GM21529 (cell line): ENCODE data around the gene DNTTIP2.
"Not testable (repeated sequence)": the region's sequence is repeated elsewhere in the genome, so short reads cannot be mapped to it uniquely, and the experiment has no call there.

ENCODE experiments used
- ATAC-seq: cut with Tn5 transposase; IDR thresholded peaks from one replicate; pipeline ENCODE4 v1.9.1; 2021; ENCODE audit not compliant: unreplicated experiment

Gene DNTTIP2

DNA sequence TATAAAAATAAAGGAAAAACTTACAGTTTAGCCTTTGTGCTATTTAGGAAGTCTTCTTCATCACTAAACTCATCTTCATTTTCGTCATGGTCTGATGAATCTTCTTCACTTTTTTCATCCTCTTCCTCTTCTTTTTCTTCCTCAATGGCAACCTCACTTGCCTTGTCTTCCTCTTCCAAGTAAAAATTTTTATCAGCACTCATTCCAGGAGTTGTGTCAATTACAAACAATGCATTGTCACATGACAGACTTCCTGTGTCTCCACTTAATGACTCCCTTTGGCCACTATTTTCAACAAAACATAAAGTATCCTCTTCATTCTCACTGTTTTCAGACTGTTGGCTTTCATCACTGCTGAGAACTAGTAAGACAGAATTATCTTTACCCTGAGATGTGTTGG is 2.8 kb downstream of the DNTTIP2 start:
- no peak for ATAC-seq

GRCh38 chr1:93874025-93874651 is 4.9 kb downstream of the DNTTIP2 start:
- no peak for ATAC-seq

DNA sequence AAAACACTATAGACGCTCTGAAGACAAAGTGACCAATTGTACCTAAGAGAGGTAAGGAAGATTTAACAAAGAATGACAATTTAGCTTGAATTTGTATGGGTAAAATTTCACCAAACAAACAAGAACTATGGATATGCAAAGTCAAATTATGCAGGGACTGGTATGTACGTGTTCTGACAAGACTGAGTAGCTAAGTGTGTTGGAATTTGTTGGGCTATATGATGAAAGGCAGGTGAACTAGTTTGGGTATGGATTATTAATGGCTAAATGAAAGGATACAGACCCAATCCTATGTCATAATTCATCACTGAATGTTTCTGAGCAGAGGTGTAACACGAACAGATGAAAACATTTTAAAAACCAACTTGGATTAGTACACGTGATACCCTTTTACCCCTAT is 7.6 kb downstream of the DNTTIP2 start:
- no peak for ATAC-seq

DNA sequence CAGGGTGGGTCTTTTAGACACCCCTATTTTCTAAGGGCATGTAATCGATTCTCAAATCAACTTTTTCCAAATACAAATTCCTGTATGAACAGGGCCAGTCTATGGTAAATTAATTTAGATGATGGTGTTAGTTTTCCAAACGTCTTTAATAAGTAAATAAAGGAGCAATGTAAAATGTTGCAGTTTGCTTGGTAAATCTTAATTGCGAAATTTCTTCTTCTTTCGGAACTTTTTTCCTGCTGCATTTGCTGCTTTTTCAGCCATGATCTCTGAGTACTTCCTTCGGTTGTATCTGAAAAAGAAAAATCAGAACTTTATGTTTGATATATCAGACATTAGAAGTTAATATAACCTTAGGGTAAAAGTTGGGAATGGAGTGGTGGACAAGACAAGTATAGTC is 9.4 kb downstream of the DNTTIP2 start:
- ATAC-seq, result no peak

DNA sequence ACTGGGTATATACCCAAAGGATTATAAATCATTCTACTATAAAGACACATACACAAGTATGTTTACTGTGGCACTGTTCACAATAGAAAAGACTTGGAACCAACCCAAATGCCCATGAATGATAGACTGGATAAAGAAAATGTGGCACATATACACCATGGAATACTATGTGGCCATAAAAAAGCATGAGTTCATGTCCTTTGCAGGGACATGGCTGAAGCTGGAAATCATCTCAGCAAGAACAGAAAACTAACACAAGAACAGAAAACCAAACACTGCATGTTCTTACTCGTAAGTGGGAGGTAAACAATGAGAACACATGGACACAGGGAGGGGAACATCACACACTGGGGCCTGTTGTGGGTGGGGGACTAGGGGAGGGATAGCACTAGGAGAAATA is 10.5 kb downstream of the DNTTIP2 start:
- ATAC-seq, result not testable (repeated sequence)

DNA sequence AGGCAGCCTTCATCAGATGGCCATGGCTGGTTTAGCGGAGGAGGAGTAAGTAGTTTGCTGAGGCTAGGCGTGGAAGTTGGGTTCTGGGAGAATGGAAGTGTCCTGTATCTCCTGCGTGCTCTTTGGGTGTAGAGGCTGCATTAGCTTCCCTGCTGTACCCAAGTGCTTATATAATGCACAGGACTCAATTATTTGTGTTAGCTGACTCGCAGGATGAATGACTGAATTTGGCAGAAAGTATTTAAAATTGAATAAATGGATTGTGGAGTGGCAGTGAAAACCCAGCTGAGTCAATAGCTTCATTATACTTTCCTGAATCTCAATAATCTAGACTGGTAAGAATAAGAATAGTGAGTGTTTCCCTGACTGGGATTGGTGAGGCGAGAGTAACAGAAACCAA is 13.8 kb downstream of the DNTTIP2 start:
- ATAC-seq, result no peak

- no peak for ATAC-seq
These were observed 14.8 kb downstream of the DNTTIP2 start for GRCh38 chr1:93864175-93864574.

DNA sequence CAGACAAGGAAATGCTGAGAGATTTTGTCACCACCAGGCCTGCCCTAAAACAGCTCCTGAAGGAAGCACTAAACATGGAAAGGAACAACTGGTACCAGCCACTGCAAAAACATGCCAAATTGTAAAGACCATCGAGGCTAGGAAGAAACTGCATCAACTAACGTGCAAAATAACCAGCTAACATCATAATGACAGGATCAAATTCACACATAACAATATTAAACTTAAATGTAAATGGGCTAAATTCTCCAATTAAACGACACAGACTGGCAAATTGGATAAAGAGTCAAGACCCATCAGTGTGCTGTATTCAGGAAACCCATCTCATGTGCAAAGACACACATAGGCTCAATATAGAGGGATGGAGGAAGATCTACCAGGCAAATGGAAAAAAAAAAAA is 21.4 kb downstream of the DNTTIP2 start:
- not testable (repeated sequence) for ATAC-seq

DNA sequence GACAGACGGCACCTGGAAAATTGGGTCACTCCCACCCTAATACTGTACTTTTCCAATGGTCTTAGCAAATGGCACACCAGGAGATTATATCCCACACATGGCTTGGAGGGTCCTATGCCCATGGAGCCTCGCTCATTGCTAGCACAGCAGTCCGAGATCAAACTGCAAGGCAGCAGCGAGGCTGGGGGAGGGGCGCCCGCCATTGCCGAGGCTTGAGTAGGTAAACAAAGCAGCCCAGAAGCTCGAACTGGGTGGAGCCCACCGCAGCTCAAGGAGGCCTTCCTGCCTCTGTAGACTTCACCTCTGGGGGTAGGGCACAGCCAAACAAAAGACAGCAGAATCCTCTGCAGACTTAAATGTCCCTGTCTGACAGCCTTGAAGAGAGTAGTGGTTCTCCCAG is 23.0 kb downstream of the DNTTIP2 start:
- ATAC-seq, result not testable (repeated sequence)

DNA sequence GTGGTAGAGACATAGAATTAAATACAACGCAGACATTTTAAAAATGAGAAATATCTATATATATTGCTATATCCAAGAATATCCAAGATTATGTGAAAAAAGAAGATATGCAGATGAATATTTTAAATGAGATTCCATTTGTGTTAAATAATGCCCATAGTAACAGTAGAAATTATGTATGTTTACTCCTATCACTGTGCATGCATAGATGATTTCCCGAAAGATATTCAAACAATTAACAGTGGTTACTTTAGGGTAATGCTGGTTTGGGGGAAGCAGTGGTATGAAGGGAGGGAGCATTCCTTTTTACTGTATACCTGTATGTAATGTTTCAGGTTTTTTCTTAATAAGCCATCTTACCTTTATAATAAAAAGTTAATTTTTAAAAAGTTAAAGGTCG is 25.1 kb downstream of the DNTTIP2 start:
- ATAC-seq, result no peak

GRCh38 chr1:93851878-93852277 is 27.1 kb downstream of the DNTTIP2 start:
- ATAC-seq, result no peak

GRCh38 chr1:93851327-93851712 is 27.7 kb downstream of the DNTTIP2 start:
- ATAC-seq, result no peak

- not testable (repeated sequence) for ATAC-seq
These were observed 28.2 kb downstream of the DNTTIP2 start for GRCh38 chr1:93850687-93851326.

DNA sequence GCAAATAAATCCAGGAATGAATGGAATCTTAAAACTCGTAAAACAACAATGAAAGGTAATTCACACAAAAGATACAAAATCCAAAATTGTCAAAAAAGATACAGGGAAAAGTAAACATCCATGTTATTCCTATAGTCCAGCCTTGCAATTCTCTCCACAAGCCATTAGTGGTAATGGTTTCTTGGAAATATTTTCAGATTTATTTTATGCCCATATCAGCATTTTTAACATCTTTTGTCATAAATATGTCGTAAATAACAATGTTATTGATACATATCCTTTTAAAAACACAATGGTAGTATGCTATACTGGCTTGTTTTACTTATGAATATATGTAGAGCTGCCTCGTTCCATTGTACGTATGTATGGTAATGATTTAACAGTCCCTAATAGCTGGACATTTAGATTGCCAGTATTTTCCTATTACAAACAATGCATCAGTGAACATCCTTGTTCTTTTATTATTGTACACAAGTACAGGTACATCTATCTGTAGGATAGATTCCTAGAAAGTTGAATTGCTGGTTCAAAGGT is 30.6 kb downstream of the DNTTIP2 start:
- ATAC-seq, result no peak

DNA sequence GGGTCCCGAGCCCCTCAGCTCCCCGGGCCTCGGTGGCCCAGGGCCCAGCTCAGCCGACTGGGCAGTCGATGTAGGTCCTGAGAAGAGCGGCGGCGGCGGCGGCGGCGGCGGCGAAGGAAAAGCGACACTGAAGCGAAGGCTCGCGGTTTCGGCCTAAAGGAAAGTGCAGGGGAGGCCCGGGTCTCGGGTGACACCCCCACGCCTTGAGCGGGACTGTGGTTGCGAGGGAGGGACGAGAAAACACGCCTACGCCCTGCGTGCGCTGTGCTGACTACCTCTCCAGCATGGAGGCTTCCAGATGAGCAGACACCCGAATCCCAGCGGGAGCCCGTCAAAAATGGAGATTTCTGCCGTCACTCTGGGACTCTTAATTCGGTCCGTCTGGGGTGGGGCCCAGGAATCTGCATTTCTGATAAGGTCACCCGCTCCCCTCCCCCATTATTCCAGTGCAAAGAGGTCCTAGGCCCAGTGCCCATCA is 31.2 kb downstream of the DNTTIP2 start:
- ATAC-seq, result peak; percentile 25

DNA sequence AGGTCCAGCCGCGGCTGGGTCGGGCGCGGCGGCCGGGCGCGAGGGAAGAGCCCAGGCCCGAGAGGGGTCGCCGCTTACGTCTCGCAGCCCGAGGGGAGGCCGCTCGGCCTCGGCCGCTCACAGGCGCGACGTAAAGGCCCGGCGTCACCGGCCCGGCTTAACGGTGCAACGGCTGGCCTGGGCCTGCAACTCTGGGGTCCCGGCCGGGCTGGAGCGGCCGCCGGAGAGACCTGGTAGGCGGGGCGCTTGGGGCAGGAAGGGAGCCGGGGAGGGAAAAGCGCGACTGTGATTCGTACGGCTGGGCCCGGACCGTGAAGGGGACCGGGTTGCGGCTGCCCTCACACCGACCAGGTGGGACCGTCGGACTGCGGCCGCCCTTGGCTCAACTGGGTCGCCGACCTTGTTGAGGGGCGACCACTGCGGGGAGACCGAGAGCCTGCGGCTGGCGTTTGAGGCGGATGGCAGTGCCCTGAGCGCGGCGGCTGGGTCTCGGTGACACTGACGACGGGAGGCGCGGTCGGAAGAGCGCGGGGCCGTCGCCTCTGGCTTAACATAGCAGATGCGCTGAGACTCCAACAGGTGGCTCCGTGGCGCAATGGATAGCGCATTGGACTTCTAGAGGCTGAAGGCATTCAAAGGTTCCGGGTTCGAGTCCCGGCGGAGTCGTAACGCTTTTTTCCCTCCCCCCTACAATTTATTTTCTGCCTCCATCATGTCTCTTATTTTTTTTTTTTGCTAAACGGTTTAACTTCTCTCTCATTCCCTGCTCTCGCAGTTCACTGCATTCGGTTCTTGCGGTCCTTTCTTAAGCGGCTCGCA is 31.8 kb downstream of the DNTTIP2 start:
- ATAC-seq, result peak; percentile 69

DNA sequence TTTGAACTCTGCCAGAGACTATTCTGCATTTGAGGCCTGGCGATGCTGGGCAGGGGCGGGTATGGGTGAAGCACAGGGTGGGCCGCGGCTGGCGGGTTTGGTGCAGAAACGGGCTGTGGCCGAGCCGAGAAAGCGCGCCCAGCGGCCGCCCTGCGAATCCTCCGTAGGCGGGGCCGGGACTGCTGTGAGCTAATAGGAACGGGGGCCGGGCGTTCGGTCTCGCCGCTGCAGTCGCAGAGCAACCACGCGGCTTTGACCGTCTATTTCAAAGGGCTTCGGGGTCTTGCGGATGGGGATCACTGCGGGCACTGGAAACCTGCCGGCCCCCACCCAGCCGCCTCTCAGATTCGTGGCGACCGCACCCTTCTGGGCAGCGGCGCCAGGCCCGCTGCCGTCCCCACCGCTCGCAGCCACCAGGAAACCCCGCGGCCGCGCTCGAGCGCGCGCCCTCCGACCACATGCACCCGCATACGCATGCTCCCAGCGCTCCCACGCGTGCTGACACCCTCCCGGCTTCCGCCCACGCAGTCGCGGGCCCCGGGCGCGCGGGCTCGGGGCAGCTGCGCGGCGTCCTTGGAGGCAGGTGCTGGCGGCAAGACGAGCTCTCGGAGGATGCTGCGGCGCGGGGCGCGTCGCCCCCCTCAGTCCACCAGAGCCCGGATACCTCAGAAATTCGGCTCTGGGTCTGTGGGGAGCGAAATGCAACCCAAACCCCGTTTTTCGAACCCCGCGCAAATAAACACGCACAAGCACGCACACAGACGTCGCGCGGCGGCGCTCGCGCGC is 32.6 kb downstream of the DNTTIP2 start:
- peak; percentile 56 for ATAC-seq

DNA sequence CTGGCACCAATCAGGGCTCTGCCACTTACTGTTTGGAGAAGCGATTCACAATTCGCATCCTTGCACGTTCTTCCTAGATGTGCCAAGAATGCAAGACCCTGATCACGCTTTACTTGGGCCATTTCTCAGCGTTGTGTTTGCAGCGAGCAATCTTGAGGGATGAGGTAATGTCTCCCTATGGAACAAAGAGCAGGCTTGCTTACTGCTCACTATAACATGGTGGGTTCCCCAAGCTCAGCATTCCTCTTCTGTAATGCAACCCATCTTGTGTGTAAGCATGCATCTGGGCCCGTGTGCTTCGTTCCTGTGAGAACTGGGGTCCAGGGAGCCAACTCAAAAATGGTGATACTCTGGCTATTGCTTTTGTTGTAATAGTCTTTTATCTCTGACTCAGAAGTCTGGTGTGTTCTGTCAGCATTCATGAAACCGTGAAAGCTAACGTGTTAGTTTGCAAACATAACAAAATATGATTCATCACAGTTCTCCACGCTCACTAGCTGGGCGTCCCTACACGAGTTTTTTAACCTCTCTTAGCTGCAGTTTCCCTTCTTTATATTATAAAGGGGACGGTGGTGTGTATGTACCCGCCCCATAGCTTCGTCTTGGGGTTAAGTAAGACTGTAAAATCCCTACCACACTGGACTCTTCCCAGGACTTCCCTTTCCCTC is 33.3 kb downstream of the DNTTIP2 start:
- peak; percentile 5 for ATAC-seq

GRCh38 chr1:93844262-93845045 is 34.6 kb downstream of the DNTTIP2 start:
- no peak for ATAC-seq
